G401.6 (cell line): Measurements from ENCODE around the gene GALE.

Experiments
- FAIRE-seq: peaks from 2 replicates; lab custom pipeline; 2012; peaks lifted over from hg19 to GRCh38; lab: Jason Lieb, UNC

The GALE gene

DNA sequence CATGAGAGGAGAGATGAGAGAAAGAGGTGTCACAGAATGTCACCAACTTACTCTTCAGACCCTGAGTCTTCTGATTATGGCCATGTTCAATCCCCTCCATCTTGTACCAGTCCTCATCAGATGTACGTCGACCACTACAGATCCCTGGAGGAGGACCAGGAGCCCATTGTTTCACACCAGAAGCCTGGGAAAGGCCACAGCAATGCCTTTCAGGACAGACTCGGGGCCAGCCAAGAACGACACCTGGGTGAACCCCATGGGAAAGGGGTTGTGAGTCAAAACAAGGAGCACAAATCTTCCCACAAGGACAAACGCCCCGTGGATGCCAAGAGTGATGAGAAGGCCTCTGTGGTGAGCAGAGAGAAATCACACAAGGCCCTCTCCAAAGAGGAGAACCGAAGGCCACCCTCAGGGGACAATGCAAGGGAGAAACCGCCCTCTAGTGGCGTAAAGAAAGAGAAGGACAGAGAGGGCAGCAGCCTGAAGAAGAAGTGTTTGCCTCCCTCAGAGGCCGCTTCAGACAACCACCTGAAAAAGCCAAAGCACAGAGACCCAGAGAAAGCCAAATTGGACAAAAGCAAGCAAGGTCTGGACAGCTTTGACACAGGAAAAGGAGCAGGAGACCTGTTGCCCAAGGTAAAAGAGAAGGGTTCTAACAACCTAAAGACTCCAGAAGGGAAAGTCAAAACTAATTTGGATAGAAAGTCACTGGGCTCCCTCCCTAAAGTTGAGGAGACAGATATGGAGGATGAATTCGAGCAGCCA, 49.3 kb downstream of the GALE start:
- FAIRE-seq: peak; percentile 70

DNA sequence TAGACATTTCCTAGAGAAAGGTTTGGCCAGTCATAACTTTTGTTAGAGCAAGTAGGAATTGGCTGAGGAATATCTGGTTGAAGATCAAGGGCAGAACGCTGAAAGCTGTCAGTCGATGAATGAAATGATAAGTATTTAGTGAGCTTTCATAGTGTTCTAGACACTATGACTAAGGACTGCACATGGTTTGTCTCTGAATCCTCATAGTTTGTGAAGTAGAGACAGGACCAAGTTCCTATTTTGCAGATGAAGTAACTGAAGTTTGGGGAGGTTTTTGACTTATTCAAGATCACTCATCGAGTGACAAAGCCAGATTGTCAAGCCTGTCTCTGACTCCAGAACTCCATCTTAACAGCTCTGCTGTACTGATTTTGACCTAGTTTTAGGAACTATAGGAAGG, 52.5 kb downstream of the GALE start:
- no peak for FAIRE-seq
